GM18499 (cell line): ENCODE data around the gene NUP214.
"Not testable (repeated sequence)": the region's sequence is repeated elsewhere in the genome, so short reads cannot be mapped to it uniquely, and the experiment has no call there.

ENCODE experiments used
- ATAC-seq: cut with Tn5 transposase; IDR thresholded peaks from one replicate; pipeline ENCODE4 v1.9.1; 2021; ENCODE audit warnings: moderate number of reproducible peaks; ENCODE audit not compliant: insufficient read depth, unreplicated experiment

Gene NUP214

DNA sequence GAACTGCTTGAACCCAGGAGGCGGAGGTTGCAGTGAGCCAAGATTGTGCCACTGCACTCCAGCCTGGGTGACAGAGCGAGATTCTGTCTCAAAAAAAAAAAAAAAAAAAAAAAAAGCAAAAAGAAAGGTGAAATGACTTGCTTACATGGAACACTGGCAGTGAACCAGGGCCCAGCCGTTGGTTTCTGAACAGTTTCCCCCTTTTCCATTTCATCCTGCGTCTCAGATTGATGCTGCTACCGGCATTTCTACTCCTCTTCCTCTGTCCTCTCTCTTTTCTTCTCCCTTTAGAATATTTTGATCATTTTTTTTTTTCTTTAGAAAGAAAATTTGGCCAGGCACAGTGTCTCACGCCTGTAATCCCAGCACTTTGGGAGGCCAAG, 10.0 kb upstream of the NUP214 start:
- not testable (repeated sequence) for ATAC-seq

DNA sequence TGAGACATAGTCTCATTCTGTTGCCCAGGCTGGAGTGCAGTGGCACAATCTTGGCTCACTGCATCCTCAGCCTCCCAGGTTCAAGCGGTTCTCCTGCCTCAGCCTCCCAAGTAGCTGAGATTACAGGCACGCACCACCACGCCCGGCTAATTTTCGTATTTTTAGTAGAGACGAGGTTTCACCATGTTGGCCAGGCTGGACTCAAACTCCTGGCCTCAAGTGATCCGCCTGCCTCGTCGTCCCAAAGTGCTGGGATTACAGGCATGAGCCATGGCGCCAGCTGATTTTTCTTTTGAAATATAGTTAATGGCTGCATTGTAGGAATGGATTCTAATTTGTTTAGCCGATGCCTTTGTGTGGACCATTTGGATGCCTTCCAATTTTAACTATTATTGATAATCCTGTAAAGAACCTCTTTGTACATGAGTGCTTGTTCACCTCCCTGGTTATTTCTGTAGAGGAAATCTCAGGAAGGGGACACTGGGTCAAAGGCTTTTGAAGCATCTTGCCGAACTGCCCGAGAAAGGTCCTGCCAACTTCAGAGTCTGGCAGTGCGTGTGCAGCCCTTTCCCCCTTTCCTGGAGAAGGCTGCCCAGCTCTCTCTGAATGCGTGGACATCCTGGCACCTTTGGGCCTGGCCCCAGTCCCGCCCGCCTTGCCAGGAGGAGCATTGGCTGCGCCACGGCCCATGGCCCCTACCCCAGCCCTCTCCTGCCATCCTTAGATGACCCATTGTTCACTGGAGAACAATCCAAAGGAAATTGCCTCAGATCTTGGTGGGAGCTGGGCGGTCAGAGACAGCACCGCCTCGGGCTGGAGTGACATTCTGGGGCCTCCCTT, 8.9 kb upstream of the NUP214 start:
- no peak for ATAC-seq

DNA sequence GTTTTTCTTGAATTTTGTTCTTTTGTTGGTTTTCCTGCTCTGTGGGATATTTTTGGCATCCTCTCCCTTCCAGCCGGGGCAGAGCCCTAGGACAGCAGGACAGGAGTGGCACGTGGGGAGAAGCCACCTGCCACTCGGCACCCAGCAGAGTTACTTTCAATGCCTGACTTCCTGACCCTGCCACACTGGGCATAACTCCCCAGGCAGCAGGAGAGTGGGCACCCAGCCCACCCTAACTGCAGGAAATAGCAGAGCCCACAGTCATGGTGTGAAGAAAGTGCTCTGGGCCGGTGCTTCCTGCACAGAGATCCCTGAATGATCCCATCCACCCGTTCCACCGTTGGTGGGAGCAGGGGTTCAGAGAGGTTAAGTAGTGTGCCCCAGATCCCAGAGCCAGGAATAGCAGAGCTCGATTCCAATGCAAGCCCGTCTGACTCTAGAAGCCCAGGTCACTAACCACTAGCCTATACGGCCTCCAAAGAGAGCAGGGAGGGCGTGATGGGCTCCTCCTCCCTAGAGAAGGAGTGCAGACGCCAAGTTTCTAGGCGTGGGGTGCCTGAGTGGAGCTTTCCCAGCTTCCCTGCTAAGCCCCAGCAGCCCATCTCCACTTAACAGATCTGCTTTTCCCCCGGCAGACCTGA, 8.1 kb upstream of the NUP214 start:
- no peak for ATAC-seq

DNA sequence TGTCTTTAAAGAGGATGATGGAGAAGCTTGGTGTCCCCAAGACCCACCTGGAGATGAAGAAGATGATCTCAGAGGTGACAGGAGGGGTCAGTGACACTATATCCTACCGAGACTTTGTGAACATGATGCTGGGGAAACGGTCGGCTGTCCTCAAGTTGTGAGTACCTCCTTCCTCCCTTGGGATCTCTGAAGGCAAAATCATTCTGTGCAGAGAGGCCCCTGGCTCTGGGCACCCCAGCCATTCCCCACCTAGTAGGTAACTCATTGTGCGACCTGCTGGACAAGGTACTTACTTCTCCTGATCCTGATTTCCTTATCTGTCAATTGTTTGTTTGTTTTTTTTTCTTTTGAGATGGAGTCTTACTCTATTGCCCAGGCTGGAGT, 7.6 kb upstream of the NUP214 start:
- no peak for ATAC-seq

DNA sequence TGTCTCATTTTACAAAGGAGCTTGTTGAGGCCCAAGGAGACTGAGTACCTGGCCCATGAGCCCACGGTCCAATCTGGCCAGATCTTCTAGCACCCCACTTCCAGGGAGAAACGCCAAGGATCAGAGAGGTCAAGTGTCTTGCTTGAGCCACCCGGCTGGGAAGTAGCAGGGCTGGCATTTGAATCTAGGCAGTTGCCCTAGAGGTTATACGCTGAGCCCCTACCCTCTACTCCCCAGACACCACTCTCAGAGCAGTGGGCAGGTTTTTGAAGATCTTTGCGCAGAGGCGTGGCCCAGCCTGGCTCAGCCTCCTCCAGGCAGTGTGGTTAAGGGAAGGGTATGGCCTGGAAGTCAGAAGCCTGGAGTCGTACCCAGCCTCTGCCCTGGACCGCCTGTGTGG, 5.8 kb upstream of the NUP214 start:
- no peak for ATAC-seq

DNA sequence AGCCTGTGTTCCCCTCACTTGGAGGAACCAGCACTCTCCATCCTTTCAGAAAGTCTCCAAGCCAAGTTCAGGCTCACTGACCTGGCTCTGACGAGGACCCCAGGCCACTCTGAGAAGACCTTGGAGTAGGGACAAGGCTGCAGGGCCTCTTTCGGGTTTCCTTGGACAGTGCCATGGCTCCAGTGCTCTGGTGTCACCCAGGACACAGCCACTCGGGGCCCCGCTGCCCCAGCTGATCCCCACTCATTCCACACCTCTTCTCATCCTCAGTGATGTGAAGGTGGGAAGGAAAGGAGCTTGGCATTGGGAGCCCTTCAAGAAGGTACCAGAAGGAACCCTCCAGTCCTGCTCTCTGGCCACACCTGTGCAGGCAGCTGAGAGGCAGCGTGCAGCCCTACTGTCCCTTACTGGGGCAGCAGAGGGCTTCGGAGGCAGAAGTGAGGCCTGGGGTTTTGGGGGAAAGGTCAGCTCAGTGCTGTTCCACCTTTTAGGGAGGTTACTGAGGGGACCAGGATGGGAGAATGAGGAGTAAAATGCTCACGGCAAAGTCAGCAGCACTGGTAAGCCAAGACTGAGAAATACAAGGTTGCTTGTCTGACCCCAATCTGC, 4.7 kb upstream of the NUP214 start:
- ATAC-seq = no peak

DNA sequence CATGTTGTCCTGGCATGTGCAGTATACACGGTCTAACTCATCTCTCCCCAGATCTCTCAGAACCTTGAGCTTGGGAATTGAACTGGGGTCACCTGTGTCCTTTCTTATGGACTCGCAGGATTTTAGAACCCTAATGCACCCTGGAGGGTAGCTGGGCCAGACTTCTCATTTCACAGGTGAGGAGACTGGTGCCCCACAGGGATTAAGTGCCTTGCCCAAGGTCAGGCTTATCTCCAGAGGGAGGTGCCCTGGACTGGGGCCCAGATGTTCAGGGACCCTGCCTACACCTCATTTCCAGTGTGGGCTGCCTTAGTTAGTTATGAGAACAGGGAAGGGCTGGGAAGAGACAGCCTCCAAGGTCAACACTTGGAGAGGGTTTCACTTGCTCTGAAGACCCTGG, 4.0 kb upstream of the NUP214 start:
- no peak for ATAC-seq

DNA sequence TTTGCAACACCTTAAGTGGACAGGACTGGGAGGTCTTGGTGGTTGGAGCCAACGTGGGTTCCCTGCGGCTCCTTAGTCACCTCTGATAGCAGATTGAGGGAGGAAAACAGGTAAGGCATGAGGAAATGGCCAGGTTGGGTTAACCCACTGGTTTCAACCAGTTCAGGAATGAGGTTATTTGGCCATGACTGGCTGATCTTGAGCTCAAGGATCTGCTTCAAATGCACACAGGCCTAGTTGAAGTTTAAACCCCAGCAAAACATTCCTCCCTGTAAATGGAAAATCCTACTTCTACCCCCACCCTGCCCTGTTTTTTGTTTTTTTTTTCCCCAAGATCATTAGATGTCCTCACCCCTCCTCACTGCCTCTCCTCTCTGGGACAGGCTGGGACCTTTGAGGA, 3.2 kb upstream of the NUP214 start:
- ATAC-seq = no peak

DNA sequence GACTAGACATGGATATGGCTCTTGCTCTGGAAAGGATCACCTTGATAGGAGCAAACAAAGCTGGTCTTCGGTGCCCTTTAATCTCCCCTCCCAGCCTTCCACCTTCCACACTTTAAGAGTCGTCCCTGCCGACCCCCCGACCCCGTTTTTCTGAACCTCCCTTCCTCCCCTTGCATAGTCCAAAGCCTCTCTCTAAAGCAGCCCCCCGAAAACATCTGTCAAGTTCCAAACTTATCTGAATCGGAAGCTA, 423 bp upstream of the NUP214 start:
- ATAC-seq = no peak

DNA sequence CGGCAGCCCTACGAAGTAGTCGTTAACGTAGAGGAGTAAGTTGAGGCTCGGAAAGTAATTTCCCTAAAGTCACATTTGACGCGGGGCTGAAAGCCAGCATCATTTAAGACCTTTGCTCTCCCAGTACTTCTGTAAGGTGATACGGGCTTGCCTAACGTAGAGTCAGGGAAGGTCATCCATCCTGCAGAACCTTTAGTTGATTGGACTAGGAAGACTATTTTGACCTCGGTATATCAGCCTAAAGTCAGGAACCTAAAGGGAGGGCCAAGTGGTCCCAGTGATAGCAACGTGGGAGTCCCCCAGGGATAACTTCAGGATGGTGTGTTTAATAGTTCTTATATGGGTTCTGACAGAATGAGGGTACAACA, 657 bp downstream of the NUP214 start:
- peak; percentile 6 for ATAC-seq

DNA sequence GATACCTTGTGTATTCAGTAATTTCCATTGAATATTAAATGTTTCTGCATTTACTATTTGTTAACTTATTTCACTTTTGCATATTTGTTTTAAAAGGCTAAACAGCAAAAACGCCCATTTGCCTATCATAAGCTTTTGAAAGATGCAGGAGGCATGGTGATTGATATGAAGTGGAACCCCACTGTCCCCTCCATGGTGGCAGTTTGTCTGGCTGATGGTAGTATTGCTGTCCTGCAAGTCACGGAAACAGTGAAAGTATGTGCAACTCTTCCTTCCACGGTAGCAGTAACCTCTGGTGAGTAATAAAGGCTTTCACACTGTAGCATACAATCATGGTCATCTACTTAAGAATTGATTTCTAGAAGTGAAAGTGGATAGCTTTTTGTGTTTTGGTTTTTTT, 3.8 kb downstream of the NUP214 start:
- ATAC-seq = no peak

DNA sequence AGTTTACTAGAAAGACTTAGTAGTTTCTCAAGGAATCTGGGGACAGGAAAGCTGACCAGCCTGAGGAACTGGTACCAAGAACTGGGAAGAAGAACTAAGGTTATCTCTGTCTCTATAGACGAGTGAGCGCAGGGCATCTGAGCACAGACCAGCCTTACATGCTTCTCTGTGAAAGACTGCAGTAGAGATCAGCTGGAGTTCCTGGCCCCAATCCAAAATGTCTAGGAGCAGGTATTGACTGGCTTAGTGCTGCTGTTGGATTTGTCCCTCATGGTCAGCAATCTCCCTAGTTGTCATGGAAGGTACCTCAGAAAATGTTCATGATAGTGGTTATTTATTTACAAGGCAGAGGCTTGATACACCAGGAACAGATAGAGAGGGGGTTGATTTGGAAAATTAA, 13.3 kb downstream of the NUP214 start:
- no peak for ATAC-seq

DNA sequence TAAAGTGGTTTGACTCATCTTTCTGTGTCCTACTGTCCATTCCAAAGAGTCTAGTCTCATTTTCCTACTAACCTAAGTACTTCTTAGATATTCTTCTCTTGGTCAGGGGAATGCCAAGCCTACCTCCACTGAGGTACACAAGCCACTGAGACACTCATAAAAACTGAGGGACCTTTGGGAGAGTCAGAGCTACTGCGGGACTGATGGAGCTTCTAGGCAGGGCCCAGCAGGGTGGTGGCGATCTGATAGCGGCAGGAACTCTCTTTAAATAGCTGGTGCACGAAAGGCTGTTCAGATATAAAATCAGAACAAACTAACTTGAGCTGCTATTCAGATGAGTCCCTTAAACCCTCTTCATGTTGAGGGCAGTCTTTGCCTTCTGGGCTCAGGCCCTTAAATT, 14.7 kb downstream of the NUP214 start:
- no peak for ATAC-seq

DNA sequence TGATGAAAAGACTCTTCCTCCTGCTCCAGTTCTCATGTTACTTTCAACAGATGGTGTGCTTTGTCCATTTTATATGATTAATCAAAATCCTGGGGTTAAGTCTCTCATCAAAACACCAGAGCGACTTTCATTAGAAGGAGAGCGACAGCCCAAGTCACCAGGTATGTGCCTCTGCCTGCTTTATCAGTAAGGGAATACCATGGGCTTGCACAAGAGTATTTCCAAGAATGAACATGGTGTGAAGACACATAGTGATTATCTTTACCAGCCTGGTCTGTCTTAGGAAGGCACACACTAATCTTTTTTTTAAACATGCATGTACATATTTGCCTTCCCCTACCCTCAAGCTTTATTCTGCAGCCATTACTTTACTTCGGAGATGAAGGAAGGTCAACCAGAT, 15.2 kb downstream of the NUP214 start:
- ATAC-seq = no peak

DNA sequence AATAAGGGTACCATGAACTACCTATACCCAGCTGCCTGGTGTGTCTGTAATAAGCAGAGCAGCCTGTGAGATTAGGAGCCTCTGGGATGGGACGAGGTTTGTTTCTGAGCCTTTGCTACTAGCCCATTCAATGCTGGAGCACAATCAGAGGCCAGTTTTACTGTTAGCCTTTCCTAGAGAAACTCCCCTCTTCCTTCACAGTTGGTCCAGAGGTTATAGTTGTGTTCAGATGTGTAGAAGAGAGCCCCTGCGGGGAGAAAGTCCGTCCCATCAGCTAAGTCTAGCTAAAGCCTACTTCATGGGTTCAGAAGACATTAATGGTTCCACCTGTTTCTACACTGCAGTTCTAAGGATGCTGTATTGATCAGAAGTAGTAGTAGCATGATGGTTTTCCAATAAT, 16.8 kb downstream of the NUP214 start:
- no peak for ATAC-seq

DNA sequence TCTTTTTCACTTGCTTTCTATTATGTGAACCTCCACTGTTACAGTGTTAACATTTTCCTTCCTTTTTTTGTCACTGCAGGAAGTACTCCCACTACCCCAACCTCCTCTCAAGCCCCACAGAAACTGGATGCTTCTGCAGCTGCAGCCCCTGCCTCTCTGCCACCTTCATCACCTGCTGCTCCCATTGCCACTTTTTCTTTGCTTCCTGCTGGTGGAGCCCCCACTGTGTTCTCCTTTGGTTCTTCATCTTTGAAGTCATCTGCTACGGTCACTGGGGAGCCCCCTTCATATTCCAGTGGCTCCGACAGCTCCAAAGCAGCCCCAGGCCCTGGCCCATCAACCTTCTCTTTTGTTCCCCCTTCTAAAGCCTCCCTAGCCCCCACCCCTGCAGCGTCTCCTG, 18.8 kb downstream of the NUP214 start:
- no peak for ATAC-seq

DNA sequence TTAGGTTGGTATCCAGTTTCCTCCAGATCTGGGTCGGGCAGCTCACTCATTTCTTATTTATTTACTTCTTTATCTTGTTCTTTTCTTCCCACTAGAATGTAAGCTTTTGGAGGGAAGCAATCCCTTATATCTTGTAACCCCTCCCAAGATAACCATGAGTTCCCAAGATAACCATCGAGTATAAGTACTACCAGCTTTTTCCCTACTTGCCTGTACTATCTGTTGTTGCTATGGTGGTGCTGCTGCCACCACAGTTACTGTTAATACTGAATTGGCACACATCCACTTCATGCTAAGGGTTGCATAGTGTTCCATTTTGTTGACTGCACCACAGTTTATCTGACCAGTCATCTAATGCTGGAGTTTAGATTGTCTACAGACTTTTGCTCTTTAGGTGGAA, 19.9 kb downstream of the NUP214 start:
- ATAC-seq = no peak

DNA sequence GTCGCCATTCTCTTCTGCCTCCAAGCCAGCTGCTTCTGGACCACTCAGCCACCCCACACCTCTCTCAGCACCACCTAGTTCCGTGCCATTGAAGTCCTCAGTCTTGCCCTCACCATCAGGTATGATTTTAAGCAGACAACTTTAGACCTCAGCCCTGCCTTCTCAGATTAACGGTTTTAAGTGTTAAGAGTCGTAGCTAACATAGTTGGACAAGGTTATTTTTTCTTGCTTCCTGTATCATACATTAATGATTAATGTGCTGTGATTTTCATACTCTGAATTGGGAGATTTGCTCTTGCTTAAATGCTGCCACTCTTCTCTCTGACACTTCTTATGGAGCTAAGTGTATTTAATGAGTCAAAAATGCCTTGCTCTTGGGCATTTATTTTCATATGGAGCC, 20.8 kb downstream of the NUP214 start:
- ATAC-seq = no peak

DNA sequence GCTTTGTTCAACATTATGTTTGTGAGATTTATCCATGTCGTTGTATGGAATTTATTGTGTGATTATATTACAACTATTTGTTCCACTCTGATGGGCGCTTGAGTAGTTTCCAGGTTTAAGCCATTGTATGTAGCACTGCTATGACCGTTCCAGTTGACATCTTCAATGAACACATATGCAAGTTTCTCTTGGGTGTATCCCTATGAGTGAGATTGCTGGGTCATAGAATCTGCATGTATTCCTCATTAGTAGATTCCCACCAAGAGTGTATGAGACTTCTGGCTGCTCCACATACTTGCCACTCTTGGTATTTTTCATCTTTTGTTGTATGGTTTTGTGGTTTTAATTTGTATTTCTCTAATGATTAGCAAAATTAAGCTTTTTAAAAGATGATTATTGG, 22.9 kb downstream of the NUP214 start:
- no peak for ATAC-seq

DNA sequence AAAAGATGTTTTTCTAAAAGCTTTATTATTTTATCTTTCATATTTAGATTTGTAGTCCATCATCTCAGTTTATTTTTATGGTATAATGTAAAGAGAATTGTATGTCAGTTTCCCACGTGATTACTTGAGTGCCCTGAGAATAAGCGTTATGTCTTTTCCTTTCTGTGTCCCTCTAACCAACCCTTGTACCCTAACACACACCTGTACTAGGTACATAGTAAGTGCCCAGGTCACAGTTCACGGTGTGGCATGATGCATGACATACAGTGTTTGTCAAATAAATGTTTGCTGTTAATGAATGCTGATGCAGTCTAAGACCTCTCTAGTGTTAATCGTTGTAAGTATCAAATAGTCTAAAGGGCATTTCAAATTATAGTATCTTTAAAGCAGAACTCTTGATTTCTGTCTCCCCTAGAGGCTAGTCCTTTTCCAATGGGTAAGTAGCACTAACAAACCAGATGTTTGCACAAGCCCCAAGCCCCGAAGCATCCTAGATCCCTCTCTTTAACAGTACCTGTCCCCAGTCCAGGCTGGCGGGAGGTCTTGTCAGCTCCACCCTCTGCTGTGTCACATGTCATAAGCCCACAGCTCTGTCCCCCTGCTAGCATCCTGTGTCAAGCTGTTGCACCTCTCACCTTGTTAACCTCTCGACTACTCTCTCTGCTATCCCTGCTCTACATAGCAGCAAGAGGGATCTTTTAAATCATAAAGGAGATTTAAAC, 23.7 kb downstream of the NUP214 start:
- ATAC-seq = no peak

DNA sequence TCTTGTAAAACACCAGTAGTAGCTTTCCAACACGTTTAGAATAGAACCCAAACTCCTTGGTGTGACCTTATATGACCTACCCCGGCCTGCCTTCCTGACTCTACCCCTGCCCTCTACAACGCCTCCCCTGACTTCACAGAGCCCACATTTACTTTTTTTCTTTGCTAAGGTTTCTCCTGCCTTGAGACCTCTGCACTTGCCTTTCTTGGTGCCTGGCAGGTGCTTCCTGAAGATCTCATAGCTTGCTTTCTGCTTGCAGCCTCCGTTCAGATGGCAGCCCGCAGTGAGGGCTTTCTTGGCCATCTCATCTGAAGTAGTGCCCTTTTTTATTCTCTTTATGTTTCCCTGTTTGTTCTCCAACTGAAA, 24.3 kb downstream of the NUP214 start:
- no peak for ATAC-seq

DNA sequence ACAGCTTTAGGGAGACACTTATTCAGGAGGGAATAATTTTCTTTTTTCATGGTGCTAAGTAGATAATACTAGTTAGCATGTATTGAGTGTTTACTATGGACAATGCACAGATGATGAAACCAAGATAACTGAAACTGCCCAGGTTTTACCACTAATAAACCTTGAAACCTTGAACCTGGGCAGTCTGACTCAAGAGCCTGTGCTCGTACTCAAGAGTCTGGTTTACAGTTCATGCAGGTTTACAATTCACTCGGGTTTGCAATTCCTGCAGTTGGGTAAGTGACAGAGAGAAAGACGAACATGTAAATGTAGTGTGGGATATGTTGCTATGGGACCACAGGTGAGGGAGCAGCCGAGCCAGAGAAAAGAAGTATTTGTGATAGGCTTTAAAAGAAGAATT, 28.2 kb downstream of the NUP214 start:
- ATAC-seq = no peak
